ENCODE data around the gene OR51E2.
"Not testable (repeated sequence)": the region's sequence is repeated elsewhere in the genome, so short reads cannot be mapped to it uniquely, and the experiment has no call there.

Gene OR51E2

GRCh38 chr11:4697585-4697984, at the start of gene OR51E2:
OR51E2 (minus strand) TSS chr11:4697853; CDS start chr11:4682711, 15,142 bp downstream.
- H3K9me3 ChIP-seq (ENCODE audit: control insufficient read depth in 5 of 5, low read length in 5 of 5) = no peaks in the 10 kb centered on the region
- no peaks in the 10 kb centered on the region for H3K36me3 ChIP-seq (ENCODE audit: control insufficient read depth in 5 of 5, insufficient read depth in 5 of 5, low read length in 5 of 5)
- no peak within 1 kb of the TSS for H3K9ac ChIP-seq (ENCODE audit: low read length in 5 of 5)
- no peak within 1 kb of the TSS for H3K4me3 ChIP-seq (ENCODE audit: low read depth in 1 of 5, low read length in 5 of 5)
- no peaks in the 10 kb centered on the region for H3K4me1 ChIP-seq (ENCODE audit: control insufficient read depth in 5 of 5, insufficient read depth in 5 of 5, low read length in 5 of 5)
- H3K27ac ChIP-seq (ENCODE audit: low read depth, low read length) = no peak within 1 kb of the TSS
- H3K27me3 ChIP-seq (ENCODE audit: control insufficient read depth in 5 of 5, insufficient read depth in 4 of 5, low read length in 5 of 5) = no peaks in the 10 kb centered on the region

GRCh38 chr11:4740735-4741134, 43.1 kb upstream of the OR51E2 start:
- Histone ChIP-seq H3K4me1 (ENCODE audit: control insufficient read depth in 5 of 5, insufficient read depth in 5 of 5, low read length in 5 of 5) (no peaks in the 10 kb centered on the region), H3K9me3 (ENCODE audit: control insufficient read depth in 5 of 5, low read length in 5 of 5) (no peaks in the 10 kb centered on the region), H3K4me3 (ENCODE audit: low read depth in 1 of 5, low read length in 5 of 5) (no peak overlapping the region), H3K27ac (ENCODE audit: low read depth, low read length) (no peak overlapping the region), H3K36me3 (ENCODE audit: control insufficient read depth in 5 of 5, insufficient read depth in 5 of 5, low read length in 5 of 5) (no peaks in the 10 kb centered on the region), H3K9ac (ENCODE audit: low read length in 5 of 5) (no peak overlapping the region), H3K27me3 (ENCODE audit: control insufficient read depth in 5 of 5, insufficient read depth in 4 of 5, low read length in 5 of 5) (no peaks in the 10 kb centered on the region)

GRCh38 chr11:4727171-4727570, 29.5 kb upstream of the OR51E2 start:
- Histone ChIP-seq H3K27ac (ENCODE audit: low read depth, low read length) (no peak overlapping the region), H3K27me3 (ENCODE audit: control insufficient read depth in 5 of 5, insufficient read depth in 4 of 5, low read length in 5 of 5) (no peaks in the 10 kb centered on the region), H3K4me1 (ENCODE audit: control insufficient read depth in 5 of 5, insufficient read depth in 5 of 5, low read length in 5 of 5) (no peaks in the 10 kb centered on the region), H3K9me3 (ENCODE audit: control insufficient read depth in 5 of 5, low read length in 5 of 5) (no peaks in the 10 kb centered on the region), H3K9ac (ENCODE audit: low read length in 5 of 5) (no peak overlapping the region), H3K4me3 (ENCODE audit: low read depth in 1 of 5, low read length in 5 of 5) (no peak overlapping the region), H3K36me3 (ENCODE audit: control insufficient read depth in 5 of 5, insufficient read depth in 5 of 5, low read length in 5 of 5) (no peaks in the 10 kb centered on the region)

DNA sequence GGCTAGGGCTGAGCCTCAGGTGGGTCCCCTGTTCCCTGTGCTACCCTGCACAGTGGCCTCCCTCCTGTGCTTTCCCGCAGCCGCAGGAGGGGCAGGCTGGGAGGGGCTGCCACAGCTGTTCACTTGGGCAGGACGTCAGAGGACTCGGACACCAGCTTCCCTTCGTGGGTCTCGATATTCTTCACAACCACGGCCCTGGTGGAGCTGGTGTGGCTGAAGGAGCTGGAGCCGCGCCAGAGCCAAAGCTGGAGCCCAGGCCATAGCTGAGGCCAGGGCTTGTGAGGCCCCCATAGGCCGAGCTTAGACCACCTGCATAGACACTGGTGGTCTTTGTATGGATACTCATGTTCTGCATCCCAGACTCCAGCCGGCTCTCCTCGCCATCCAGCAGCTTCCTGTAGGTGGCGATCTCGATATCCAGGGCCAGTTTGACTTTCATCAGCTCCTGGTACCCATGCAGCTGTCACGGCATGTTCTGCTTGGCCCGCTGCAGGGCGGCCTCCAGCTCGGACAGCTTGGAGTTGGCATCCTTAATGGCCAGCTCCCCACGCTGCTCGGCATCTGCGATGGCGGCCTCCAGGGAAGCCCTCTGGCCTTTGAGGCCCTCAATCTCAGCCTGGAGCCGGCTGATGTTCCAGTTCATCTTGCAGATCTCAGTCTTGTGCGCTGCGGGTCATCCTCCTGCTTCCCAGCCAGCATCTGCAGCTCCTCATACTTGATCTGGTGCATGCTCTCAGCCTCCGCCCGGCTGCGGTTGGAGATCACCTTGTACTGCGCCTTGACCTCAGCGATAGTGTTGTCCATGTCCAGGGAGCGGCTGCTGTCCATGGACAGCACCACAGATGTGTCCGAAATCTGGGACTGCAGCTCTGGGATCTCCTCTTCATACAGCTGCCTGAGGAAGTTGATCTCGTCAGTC, 25.2 kb upstream of the OR51E2 start:
- not testable (repeated sequence) for H3K36me3 ChIP-seq (ENCODE audit: control insufficient read depth in 5 of 5, insufficient read depth in 5 of 5, low read length in 5 of 5); H3K4me3 ChIP-seq (ENCODE audit: low read depth in 1 of 5, low read length in 5 of 5); H3K9me3 ChIP-seq (ENCODE audit: control insufficient read depth in 5 of 5, low read length in 5 of 5); H3K27ac ChIP-seq (ENCODE audit: low read depth, low read length); H3K27me3 ChIP-seq (ENCODE audit: control insufficient read depth in 5 of 5, insufficient read depth in 4 of 5, low read length in 5 of 5); H3K4me1 ChIP-seq (ENCODE audit: control insufficient read depth in 5 of 5, insufficient read depth in 5 of 5, low read length in 5 of 5); H3K9ac ChIP-seq (ENCODE audit: low read length in 5 of 5)

DNA sequence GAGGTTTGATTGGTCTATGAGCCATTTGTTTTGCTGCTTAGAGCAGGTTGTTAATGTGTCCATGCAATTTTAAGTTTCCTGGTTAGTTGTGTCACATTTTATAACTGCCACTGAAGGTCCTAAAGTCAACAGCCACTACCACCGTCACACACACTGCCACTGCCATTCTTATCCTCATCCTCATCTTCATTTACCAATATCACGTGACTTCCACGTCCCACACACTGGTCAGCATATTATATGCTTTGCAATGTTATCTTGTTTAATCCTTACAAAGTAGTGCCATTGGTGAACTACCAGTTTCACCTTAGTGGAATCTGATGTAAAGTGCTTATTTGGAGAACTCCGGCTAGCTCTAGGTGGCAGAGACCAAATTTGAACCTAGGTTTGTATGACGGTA, 16.6 kb upstream of the OR51E2 start:
- no peaks in the 10 kb centered on the region for H3K4me1 ChIP-seq (ENCODE audit: control insufficient read depth in 5 of 5, insufficient read depth in 5 of 5, low read length in 5 of 5)
- no peak overlapping the region for H3K27ac ChIP-seq (ENCODE audit: low read depth, low read length)
- H3K9ac ChIP-seq (ENCODE audit: low read length in 5 of 5) = no peak overlapping the region
- H3K9me3 ChIP-seq (ENCODE audit: control insufficient read depth in 5 of 5, low read length in 5 of 5) = no peaks in the 10 kb centered on the region
- no peak overlapping the region for H3K4me3 ChIP-seq (ENCODE audit: low read depth in 1 of 5, low read length in 5 of 5)
- no peaks in the 10 kb centered on the region for H3K27me3 ChIP-seq (ENCODE audit: control insufficient read depth in 5 of 5, insufficient read depth in 4 of 5, low read length in 5 of 5)
- no peaks in the 10 kb centered on the region for H3K36me3 ChIP-seq (ENCODE audit: control insufficient read depth in 5 of 5, insufficient read depth in 5 of 5, low read length in 5 of 5)

DNA sequence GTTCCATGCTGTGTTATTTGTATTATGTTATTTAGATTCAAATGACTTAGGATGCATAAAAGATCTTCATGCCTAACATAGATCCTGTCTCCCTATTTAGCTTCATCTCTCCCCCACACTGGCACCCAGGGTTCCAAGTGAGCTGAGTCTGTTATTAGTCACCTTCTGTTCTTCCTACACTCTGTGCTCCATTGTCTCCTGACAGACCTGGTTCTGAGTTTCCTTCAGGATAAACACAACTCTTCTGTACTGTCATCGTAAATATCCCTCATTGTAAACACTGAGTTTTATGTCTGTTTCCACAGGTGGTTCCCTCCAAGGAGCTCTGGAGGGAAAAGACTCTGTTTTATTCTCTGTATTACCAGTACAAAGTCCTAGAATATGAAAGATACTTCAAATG, 15.6 kb upstream of the OR51E2 start:
- H3K36me3 ChIP-seq (ENCODE audit: control insufficient read depth in 5 of 5, insufficient read depth in 5 of 5, low read length in 5 of 5) = no peaks in the 10 kb centered on the region

GRCh38 chr11:4704790-4705334, 7.2 kb upstream of the OR51E2 start:
- Histone ChIP-seq H3K27ac (ENCODE audit: low read depth, low read length) (no peak overlapping the region), H3K27me3 (ENCODE audit: control insufficient read depth in 5 of 5, insufficient read depth in 4 of 5, low read length in 5 of 5) (no peaks in the 10 kb centered on the region), H3K4me3 (ENCODE audit: low read depth in 1 of 5, low read length in 5 of 5) (no peak overlapping the region), H3K9me3 (ENCODE audit: control insufficient read depth in 5 of 5, low read length in 5 of 5) (no peaks in the 10 kb centered on the region), H3K36me3 (ENCODE audit: control insufficient read depth in 5 of 5, insufficient read depth in 5 of 5, low read length in 5 of 5) (no peaks in the 10 kb centered on the region), H3K9ac (ENCODE audit: low read length in 5 of 5) (no peak overlapping the region), H3K4me1 (ENCODE audit: control insufficient read depth in 5 of 5, insufficient read depth in 5 of 5, low read length in 5 of 5) (peaks cover 0 to 7% (median 0%) of the 10 kb centered on the region in 5 donors)

More for the DNA sequence above, 15.6 kb upstream of the OR51E2 start:
- no peak overlapping the region for H3K4me3 ChIP-seq (ENCODE audit: low read depth in 1 of 5, low read length in 5 of 5)
- no peak overlapping the region for H3K9ac ChIP-seq (ENCODE audit: low read length in 5 of 5)
- H3K27ac ChIP-seq (ENCODE audit: low read depth, low read length) = no peak overlapping the region
- H3K27me3 ChIP-seq (ENCODE audit: control insufficient read depth in 5 of 5, insufficient read depth in 4 of 5, low read length in 5 of 5) = no peaks in the 10 kb centered on the region
- H3K9me3 ChIP-seq (ENCODE audit: control insufficient read depth in 5 of 5, low read length in 5 of 5) = no peaks in the 10 kb centered on the region
- H3K4me1 ChIP-seq (ENCODE audit: control insufficient read depth in 5 of 5, insufficient read depth in 5 of 5, low read length in 5 of 5) = no peaks in the 10 kb centered on the region

DNA sequence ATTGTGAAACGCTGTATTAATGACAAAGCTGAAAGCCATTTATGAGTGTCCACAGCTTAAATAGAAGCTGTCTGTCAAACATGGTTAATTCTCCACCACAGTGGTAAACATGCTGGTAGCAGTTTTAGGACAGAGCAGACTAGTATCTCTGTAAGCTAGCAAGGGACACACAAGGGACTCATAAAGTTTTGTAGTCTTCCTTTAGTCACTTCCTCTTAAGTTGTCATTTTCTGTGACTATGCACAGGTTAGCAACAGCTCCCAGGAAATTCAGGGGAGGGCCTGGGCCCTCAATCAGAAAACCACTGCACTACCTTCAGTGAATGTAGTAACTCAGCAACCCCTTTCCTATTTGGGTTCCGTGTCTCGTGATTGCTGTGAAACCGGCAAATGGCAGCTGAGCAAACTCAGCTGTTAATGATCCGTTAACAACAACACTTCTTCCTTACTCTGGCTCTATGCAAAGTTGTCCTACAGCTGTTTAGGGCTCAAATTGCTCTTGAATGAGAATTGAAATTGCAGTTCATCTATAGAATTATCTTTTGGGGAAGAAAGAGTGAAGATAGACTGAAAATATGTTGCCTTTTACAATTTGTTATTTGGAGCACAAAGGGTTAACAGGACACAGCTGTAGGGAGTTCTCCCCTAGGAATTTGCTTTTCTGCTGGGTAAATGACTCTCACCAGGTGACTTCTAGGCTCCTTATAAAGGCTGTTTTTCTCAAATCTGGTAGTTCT, 6.6 kb upstream of the OR51E2 start, which contains the start of gene MMP26:
MMP26 (plus strand) TSS at position 731 of the 736 bp plus-strand sequence.
- no peak within 1 kb of the TSS for H3K9ac ChIP-seq (ENCODE audit: low read length in 5 of 5)
- no peaks in the 10 kb centered on the region for H3K27me3 ChIP-seq (ENCODE audit: control insufficient read depth in 5 of 5, insufficient read depth in 4 of 5, low read length in 5 of 5)
- H3K27ac ChIP-seq (ENCODE audit: low read depth, low read length) = no peak within 1 kb of the TSS
- no peaks in the 10 kb centered on the region for H3K9me3 ChIP-seq (ENCODE audit: control insufficient read depth in 5 of 5, low read length in 5 of 5)
- no peaks in the 10 kb centered on the region for H3K36me3 ChIP-seq (ENCODE audit: control insufficient read depth in 5 of 5, insufficient read depth in 5 of 5, low read length in 5 of 5)
- H3K4me3 ChIP-seq (ENCODE audit: low read depth in 1 of 5, low read length in 5 of 5) = no peak within 1 kb of the TSS
- peaks cover 0 to 7% (median 0%) of the 10 kb centered on the region in 5 donors for H3K4me1 ChIP-seq (ENCODE audit: control insufficient read depth in 5 of 5, insufficient read depth in 5 of 5, low read length in 5 of 5)

- Histone ChIP-seq H3K9ac (ENCODE audit: low read length in 5 of 5) (no peak overlapping the region), H3K9me3 (ENCODE audit: control insufficient read depth in 5 of 5, low read length in 5 of 5) (no peaks in the 10 kb centered on the region)
These were observed 2.8 kb upstream of the OR51E2 start for GRCh38 chr11:4700436-4700820.

More at GRCh38 chr11:4700436-4700820, 2.8 kb upstream of the OR51E2 start:
- peaks cover 0 to 7% (median 0%) of the 10 kb centered on the region in 5 donors for H3K4me1 ChIP-seq (ENCODE audit: control insufficient read depth in 5 of 5, insufficient read depth in 5 of 5, low read length in 5 of 5)
- no peak overlapping the region for H3K27ac ChIP-seq (ENCODE audit: low read depth, low read length)
- H3K36me3 ChIP-seq (ENCODE audit: control insufficient read depth in 5 of 5, insufficient read depth in 5 of 5, low read length in 5 of 5) = no peaks in the 10 kb centered on the region
- H3K4me3 ChIP-seq (ENCODE audit: low read depth in 1 of 5, low read length in 5 of 5) = no peak overlapping the region
- H3K27me3 ChIP-seq (ENCODE audit: control insufficient read depth in 5 of 5, insufficient read depth in 4 of 5, low read length in 5 of 5) = no peaks in the 10 kb centered on the region
